ENCODE data around the gene HIPK2. TPM values are rescaled to one million over a fixed set of nuclear protein-coding genes. Genes with fewer than 3 reads are reported as not detected.

Gene HIPK2
- polyA plus RNA-seq, 1 donor, result 12.6 TPM

- DNase-seq, result no peak
- H3K4me3 ChIP-seq (ENCODE audit: low read length), result no peak overlapping the region
- peaks cover 3% of the 10 kb centered on the region for H3K9me3 ChIP-seq (ENCODE audit: control insufficient read depth, low read depth, low read length)
- H3K27me3 ChIP-seq (ENCODE audit: control insufficient read depth, insufficient read depth, low read length), result peaks cover 3% of the 10 kb centered on the region
- 88% methylated on average over 3 of the region's 18 CpGs for WGBS (ENCODE audit: insufficient coverage, low lambda C conversion rate)
- H3K4me1 ChIP-seq (ENCODE audit: control insufficient read depth, insufficient read depth, low read length), result no peaks in the 10 kb centered on the region
- no peak overlapping the region for H3K27ac ChIP-seq (ENCODE audit: low read length)
- H3K36me3 ChIP-seq (ENCODE audit: control insufficient read depth, insufficient read depth, low read length), result no peaks in the 10 kb centered on the region
Measured at GRCh38 chr7:139543801-139544603, 233.8 kb downstream of the HIPK2 start.

DNA sequence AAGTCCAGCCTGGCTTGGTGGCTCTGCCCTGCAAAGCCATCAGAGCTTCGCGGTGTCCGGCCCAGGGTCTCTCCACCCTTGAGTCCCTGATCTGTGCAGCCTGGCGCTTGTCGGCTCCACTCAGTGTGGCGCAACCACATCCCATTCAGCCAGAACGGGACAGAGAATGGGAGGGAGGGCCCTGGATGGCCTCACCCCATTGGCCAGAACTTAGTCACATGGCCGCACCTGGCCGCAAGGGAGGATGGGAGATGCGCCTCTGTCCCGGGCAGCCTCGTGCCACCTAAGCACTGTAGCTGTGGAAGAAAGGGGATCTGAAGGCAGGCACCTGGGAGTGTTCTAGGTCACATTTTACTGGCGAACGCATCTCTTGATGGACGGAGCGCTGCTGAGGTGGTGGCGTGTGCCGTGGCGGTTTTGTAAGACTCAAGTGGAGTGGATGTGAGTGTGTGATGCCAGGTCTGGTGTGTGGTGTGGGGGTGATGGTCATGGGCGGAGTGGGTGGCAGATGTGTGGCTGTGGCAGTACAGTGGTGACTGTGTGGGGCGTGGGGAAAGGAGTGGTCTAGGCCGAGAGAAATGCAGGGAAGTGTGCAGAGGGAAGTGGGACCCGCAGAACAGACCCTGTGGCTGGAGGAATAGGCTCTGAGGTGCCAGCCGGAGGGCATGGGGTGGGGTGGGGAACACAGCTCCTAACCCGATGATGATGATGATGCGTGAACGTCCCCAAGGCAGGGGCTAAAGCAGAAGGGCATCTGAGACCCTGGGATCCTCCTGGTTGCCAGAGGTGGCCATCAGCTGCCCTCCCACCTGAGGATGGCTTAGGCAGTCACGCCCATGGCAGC, 235.3 kb downstream of the HIPK2 start:
- H3K9me3 ChIP-seq (ENCODE audit: control insufficient read depth, low read depth, low read length), result peaks cover 3% of the 10 kb centered on the region
- no peaks in the 10 kb centered on the region for H3K4me1 ChIP-seq (ENCODE audit: control insufficient read depth, insufficient read depth, low read length)
- H3K4me3 ChIP-seq (ENCODE audit: low read length), result no peak overlapping the region
- H3K27ac ChIP-seq (ENCODE audit: low read length), result no peak overlapping the region
- peaks cover 3% of the 10 kb centered on the region for H3K27me3 ChIP-seq (ENCODE audit: control insufficient read depth, insufficient read depth, low read length)
- no peak for DNase-seq
- H3K36me3 ChIP-seq (ENCODE audit: control insufficient read depth, insufficient read depth, low read length), result no peaks in the 10 kb centered on the region
- 100% methylated on average over 3 of the region's 28 CpGs for WGBS (ENCODE audit: insufficient coverage, low lambda C conversion rate)

GRCh38 chr7:139541600-139542307, 236.0 kb downstream of the HIPK2 start:
- H3K4me1 ChIP-seq (ENCODE audit: control insufficient read depth, insufficient read depth, low read length), result no peaks in the 10 kb centered on the region
- DNase-seq, result no peak
- peaks cover 3% of the 10 kb centered on the region for H3K9me3 ChIP-seq (ENCODE audit: control insufficient read depth, low read depth, low read length)
- no peak overlapping the region for H3K27ac ChIP-seq (ENCODE audit: low read length)
- WGBS (ENCODE audit: insufficient coverage, low lambda C conversion rate), result no CpG with 5 or more reads among the region's 21 CpGs
- H3K4me3 ChIP-seq (ENCODE audit: low read length), result no peak overlapping the region
- no peaks in the 10 kb centered on the region for H3K36me3 ChIP-seq (ENCODE audit: control insufficient read depth, insufficient read depth, low read length)
- peaks cover 3% of the 10 kb centered on the region for H3K27me3 ChIP-seq (ENCODE audit: control insufficient read depth, insufficient read depth, low read length)

- no CpG with 5 or more reads among the region's 12 CpGs for WGBS (ENCODE audit: insufficient coverage, low lambda C conversion rate)
- H3K36me3 ChIP-seq (ENCODE audit: control insufficient read depth, insufficient read depth, low read length), result no peaks in the 10 kb centered on the region
- no peak overlapping the region for H3K4me3 ChIP-seq (ENCODE audit: low read length)
- H3K9me3 ChIP-seq (ENCODE audit: control insufficient read depth, low read depth, low read length), result peaks cover 3% of the 10 kb centered on the region
- no peaks in the 10 kb centered on the region for H3K4me1 ChIP-seq (ENCODE audit: control insufficient read depth, insufficient read depth, low read length)
- peaks cover 7% of the 10 kb centered on the region for H3K27me3 ChIP-seq (ENCODE audit: control insufficient read depth, insufficient read depth, low read length)
- H3K27ac ChIP-seq (ENCODE audit: low read length), result no peak overlapping the region
- no peak for DNase-seq
Measured at GRCh38 chr7:139540203-139540602, 237.6 kb downstream of the HIPK2 start.

GRCh38 chr7:139538881-139539635, 238.7 kb downstream of the HIPK2 start:
- H3K4me1 ChIP-seq (ENCODE audit: control insufficient read depth, insufficient read depth, low read length), result no peaks in the 10 kb centered on the region
- DNase-seq, result peak in 1 of 2 donors; percentile 17

DNA sequence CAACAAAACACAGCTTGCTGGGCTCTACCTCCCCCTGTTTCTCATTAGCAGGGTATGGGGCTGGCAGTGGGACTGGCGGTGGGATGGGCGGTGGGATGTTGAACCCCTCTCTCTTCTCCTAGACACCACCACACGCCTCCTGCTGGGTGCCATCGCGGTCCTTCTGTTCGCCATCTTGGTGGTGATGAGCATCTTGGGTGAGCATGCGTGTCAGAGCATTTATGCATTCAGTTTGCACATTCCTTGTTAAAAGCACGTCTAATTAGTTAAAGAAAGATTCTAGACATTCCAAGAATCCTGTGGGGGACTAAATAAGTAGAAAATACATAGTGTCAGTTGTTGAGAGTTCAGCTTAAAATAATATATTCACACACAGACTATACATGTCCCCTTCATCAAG, 241.6 kb downstream of the HIPK2 start:
- H3K27ac ChIP-seq (ENCODE audit: low read length), result no peak overlapping the region
- H3K4me3 ChIP-seq (ENCODE audit: low read length), result no peak overlapping the region
- DNase-seq, result no peak
- H3K4me1 ChIP-seq (ENCODE audit: control insufficient read depth, insufficient read depth, low read length), result no peaks in the 10 kb centered on the region
- no peaks in the 10 kb centered on the region for H3K9me3 ChIP-seq (ENCODE audit: control insufficient read depth, low read depth, low read length)
- WGBS (ENCODE audit: insufficient coverage, low lambda C conversion rate), result no CpG with 5 or more reads among the region's 8 CpGs
- H3K36me3 ChIP-seq (ENCODE audit: control insufficient read depth, insufficient read depth, low read length), result no peaks in the 10 kb centered on the region
- H3K27me3 ChIP-seq (ENCODE audit: control insufficient read depth, insufficient read depth, low read length), result peaks cover 4% of the 10 kb centered on the region

More at GRCh38 chr7:139538881-139539635, 238.7 kb downstream of the HIPK2 start:
- peaks cover 7% of the 10 kb centered on the region for H3K27me3 ChIP-seq (ENCODE audit: control insufficient read depth, insufficient read depth, low read length)
- no CpG with 5 or more reads among the region's 8 CpGs for WGBS (ENCODE audit: insufficient coverage, low lambda C conversion rate)
- no peaks in the 10 kb centered on the region for H3K36me3 ChIP-seq (ENCODE audit: control insufficient read depth, insufficient read depth, low read length)
- H3K9me3 ChIP-seq (ENCODE audit: control insufficient read depth, low read depth, low read length), result no peaks in the 10 kb centered on the region
- H3K4me3 ChIP-seq (ENCODE audit: low read length), result no peak overlapping the region
- no peak overlapping the region for H3K27ac ChIP-seq (ENCODE audit: low read length)

GRCh38 chr7:139534966-139535651, 242.7 kb downstream of the HIPK2 start:
- Histone ChIP-seq H3K4me3 (ENCODE audit: low read length) (no peak overlapping the region), H3K27ac (ENCODE audit: low read length) (no peak overlapping the region), H3K9me3 (ENCODE audit: control insufficient read depth, low read depth, low read length) (no peaks in the 10 kb centered on the region), H3K4me1 (ENCODE audit: control insufficient read depth, insufficient read depth, low read length) (no peaks in the 10 kb centered on the region), H3K36me3 (ENCODE audit: control insufficient read depth, insufficient read depth, low read length) (no peaks in the 10 kb centered on the region), H3K27me3 (ENCODE audit: control insufficient read depth, insufficient read depth, low read length) (peaks cover 4% of the 10 kb centered on the region)
- no peak for DNase-seq
- WGBS (ENCODE audit: insufficient coverage, low lambda C conversion rate), result 96% methylated on average over 3 of the region's 7 CpGs

GRCh38 chr7:139534096-139534495, 243.7 kb downstream of the HIPK2 start:
- H3K9me3 ChIP-seq (ENCODE audit: control insufficient read depth, low read depth, low read length), result no peaks in the 10 kb centered on the region
- WGBS (ENCODE audit: insufficient coverage, low lambda C conversion rate), result 90% methylated on average over 2 of the region's 9 CpGs

DNA sequence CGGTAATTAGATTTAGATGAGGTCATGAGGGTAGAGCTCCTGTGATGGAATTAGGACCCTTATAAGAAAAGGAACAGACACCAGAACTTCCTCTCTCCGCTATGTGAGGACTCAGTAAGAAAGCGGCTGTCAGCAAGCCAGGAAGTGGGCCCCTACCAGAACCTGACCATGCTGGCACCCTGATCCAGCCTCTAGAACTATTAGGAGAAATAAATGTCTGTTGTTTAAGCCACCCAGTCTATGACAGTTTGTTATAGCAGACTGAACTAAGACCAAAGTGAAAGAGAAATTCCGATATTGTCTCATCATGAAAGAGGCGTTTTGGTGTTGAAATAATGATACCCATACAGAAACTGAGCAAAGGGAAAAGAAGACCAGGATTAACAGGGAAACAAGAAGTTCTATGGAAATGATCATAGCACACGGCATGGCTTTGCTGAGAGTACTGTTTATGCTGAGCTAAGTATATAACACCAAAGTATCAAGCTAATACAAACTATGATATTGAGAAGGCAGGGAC, 245.1 kb downstream of the HIPK2 start:
- Histone ChIP-seq H3K27ac (ENCODE audit: low read length) (no peak overlapping the region), H3K9me3 (ENCODE audit: control insufficient read depth, low read depth, low read length) (no peaks in the 10 kb centered on the region), H3K4me1 (ENCODE audit: control insufficient read depth, insufficient read depth, low read length) (no peaks in the 10 kb centered on the region), H3K4me3 (ENCODE audit: low read length) (no peak overlapping the region), H3K27me3 (ENCODE audit: control insufficient read depth, insufficient read depth, low read length) (peaks cover 4% of the 10 kb centered on the region), H3K36me3 (ENCODE audit: control insufficient read depth, insufficient read depth, low read length) (no peaks in the 10 kb centered on the region)
- WGBS (ENCODE audit: insufficient coverage, low lambda C conversion rate), result 90% methylated on average over 2 of the region's 6 CpGs
- DNase-seq, result no peak

More at GRCh38 chr7:139534096-139534495, 243.7 kb downstream of the HIPK2 start:
- H3K27ac ChIP-seq (ENCODE audit: low read length), result no peak overlapping the region
- no peak overlapping the region for H3K4me3 ChIP-seq (ENCODE audit: low read length)
- no peak for DNase-seq
- H3K36me3 ChIP-seq (ENCODE audit: control insufficient read depth, insufficient read depth, low read length), result no peaks in the 10 kb centered on the region
- H3K4me1 ChIP-seq (ENCODE audit: control insufficient read depth, insufficient read depth, low read length), result no peaks in the 10 kb centered on the region
- peaks cover 4% of the 10 kb centered on the region for H3K27me3 ChIP-seq (ENCODE audit: control insufficient read depth, insufficient read depth, low read length)

Data from large intestine (tissue), 3 donors.